Muscle layer of duodenum (tissue), 2 donors: Measurements from ENCODE around the gene PKN2.
A peak's percentile ranks its signal among the peaks of the same experiment; 100 is the strongest.

Experiments
- H3K27ac ChIP-seq: one replicate; pipeline ENCODE4 v1.7.0; 2013; ENCODE audit warnings: mild to moderate bottlenecking, low read length
- H3K27me3 ChIP-seq: one replicate; pipeline ENCODE4 v1.7.0; 2013; ENCODE audit warnings: low read depth, mild to moderate bottlenecking, control low read depth, low read length
- H3K36me3 ChIP-seq, 2 donors: one replicate each; pipeline ENCODE4 v1.7.0; 2013; ENCODE audit warnings: low read length in 2 of 2, control low read depth in 1 of 2, mild to moderate bottlenecking in 1 of 2; ENCODE audit not compliant: insufficient read depth in 2 of 2, control insufficient read depth in 1 of 2
- H3K4me1 ChIP-seq, 2 donors: one replicate each; pipeline ENCODE4 v1.7.0; 2013; ENCODE audit warnings: low read length in 2 of 2, mild to moderate bottlenecking in 2 of 2, control low read depth in 1 of 2, moderate library complexity in 1 of 2; ENCODE audit not compliant: insufficient read depth in 2 of 2, control insufficient read depth in 1 of 2
- H3K4me3 ChIP-seq, 2 donors: one replicate each; pipeline ENCODE4 v1.7.0; 2013; ENCODE audit warnings: low read length in 2 of 2, low read depth in 1 of 2, mild to moderate bottlenecking in 1 of 2
- H3K9me3 ChIP-seq, 2 donors: one replicate each; pipeline ENCODE4 v1.7.0; 2013; ENCODE audit warnings: low read length in 2 of 2, control low read depth in 1 of 2, mild to moderate bottlenecking in 1 of 2; ENCODE audit not compliant: control insufficient read depth in 1 of 2
- donor health status: healthy.

The PKN2 gene

DNA sequence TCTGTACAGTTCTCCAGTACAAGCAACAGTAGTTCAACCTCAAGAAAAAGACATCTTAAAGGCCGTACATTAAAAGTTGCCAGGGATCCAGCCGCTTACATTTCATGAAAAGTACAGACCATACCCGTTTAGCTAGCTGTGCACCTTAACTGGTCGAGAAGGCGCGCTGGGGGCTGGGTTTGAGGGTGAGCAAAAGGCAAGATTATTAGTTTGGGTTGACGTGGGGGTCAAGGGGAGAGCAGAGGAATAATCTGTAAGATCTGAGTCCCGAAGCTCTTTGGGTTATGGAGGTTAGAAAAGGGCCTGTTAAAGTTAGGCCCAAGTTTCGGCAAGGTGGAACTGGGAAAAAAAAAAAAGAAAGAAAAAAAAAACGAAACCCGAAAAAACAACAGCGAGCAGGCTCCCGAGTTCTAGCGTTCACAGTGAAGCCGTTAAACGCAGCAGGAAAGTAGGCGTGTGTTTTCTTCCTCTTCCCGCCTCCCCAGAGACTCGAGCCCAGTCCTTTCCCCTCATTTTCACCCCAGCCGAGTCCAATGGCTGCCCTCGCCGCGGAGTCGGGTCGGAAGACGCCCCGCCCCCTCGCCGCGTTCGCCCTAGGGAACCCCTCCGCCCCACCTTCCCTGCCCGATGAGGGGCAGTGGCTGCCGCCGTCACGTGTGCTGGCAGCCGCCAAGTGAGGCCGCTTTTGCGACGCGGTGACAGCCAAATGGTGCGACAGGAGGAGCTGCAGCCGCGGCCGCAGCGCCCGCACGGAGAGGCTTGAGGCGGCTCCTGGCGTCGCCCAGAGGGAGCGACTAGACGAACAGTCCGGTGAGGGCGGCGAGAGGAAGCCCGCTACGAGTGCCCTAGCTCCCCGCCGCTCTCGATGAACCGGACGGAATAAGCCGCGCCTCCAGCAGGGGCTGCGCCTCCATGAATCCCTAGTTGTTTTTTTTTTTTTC lies at the start of gene PKN2:
TSS of gene PKN2 (plus strand) at position 733 of the 941 bp plus-strand sequence. CDS start 308 bp downstream, outside the sequence.
- peak within 1 kb of the TSS; percentile 83 to 84 for H3K4me3 ChIP-seq
- peak within 1 kb of the TSS; percentile 94 for H3K27ac ChIP-seq
- H3K36me3 ChIP-seq = no peaks in the 10 kb centered on the region
- H3K4me1 ChIP-seq = peaks cover 7 to 23% of the 10 kb centered on the region in 2 donors
- H3K9me3 ChIP-seq = no peaks in the 10 kb centered on the region
- no peaks in the 10 kb centered on the region for H3K27me3 ChIP-seq

DNA sequence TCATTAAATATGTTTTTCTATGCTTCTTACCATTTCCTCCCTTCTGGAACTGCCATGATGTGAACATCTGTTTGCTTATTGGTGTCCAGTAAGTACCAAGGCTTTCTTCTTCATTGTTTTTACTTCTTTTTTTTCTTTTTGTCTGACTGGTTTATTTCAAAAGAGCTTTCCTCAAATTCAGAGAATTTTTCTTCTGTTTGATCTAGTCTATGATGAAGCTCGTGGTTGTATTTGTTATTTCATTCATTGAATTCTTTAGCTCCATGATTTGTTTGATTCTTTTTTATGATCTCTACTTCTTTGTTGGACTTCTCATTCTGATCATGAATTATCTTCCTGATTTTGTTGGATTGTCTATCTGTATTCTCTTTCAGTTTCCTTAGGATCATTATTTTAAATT lies 49.5 kb upstream of the PKN2 start:
- Histone ChIP-seq H3K4me1 (no peaks in the 10 kb centered on the region), H3K27ac (no peak overlapping the region), H3K9me3 (peaks cover 0 to 22% of the 10 kb centered on the region in 2 donors), H3K4me3 (no peak overlapping the region), H3K36me3 (no peaks in the 10 kb centered on the region), H3K27me3 (no peaks in the 10 kb centered on the region)

DNA sequence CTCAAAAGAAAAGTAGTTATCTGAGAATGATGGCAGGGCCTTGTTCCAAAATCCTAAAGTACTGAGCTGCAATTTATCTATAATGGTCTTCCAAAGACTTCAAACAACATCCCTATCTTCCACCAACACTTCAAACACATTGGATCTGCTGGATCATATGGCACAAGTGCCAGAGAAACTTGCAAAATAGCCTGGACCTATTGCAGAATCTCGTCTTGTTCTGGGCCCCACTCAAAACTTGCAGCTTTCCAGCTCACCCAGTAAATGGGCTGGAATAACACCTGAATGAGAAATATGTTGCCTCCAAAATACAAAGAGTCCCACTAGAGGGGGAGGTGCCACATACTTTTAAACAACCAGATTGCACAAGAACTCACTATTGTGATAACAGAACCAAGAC lies 44.0 kb upstream of the PKN2 start:
- Histone ChIP-seq H3K4me3 (no peak overlapping the region), H3K9me3 (peaks cover 0 to 7% of the 10 kb centered on the region in 2 donors), H3K27ac (no peak overlapping the region), H3K27me3 (no peaks in the 10 kb centered on the region), H3K36me3 (no peaks in the 10 kb centered on the region), H3K4me1 (no peaks in the 10 kb centered on the region)

DNA sequence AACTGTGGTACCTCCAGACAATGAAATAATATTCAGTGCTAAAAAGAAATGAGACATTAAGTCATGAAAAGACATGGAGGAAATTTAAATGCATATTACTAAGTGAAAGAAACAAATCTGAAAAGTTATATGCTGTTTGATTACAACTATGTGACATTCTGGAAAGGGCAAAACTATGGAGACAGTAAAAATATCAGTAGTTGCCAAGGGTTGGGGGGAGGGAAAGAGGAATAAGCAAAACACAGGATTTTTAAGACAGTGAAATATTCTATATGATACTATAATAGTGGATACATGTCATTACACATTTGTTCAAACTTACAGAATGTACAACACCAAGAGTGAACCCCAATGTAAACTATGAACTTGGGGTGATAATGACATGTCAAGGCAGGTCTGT lies 38.2 kb upstream of the PKN2 start:
- Histone ChIP-seq H3K27me3 (no peaks in the 10 kb centered on the region), H3K4me3 (no peak overlapping the region), H3K9me3 (no peaks in the 10 kb centered on the region), H3K27ac (no peak overlapping the region), H3K4me1 (no peaks in the 10 kb centered on the region), H3K36me3 (no peaks in the 10 kb centered on the region)

DNA sequence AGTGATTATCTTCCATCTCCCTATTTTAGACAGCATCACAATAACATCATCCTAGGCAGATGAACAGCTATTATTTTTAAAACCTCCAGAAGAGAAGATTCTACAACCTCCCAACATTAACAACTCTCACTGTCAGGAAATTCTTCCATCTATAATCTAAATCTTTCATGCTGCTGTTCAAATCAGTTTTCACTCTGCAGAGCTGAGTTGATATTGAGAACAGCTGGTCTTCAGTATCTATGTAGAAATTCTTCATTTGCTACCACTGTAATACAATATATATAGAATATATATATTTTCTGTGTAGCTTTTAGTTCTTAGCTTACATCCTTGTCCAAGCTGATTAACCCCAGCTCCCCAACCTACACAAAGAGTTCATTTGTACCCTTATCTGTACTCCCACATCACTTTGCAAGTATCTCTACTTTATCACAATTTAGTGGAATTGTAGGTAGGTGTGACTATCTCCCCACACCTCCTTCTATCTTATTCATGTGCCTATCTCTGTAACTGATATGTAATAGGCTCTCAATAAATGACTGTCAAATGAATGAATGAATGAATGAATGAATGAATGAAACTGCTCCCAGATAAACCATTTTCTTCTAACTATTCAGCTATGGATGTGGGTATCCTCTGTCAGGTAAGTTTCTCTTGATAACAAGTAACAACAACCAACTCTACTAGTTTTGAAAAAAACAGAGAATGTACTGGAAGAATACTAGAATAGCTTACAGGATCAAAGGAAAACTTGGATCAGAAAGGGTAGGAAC lies 37.4 kb upstream of the PKN2 start:
- H3K4me3 ChIP-seq = no peak overlapping the region
- no peak overlapping the region for H3K27ac ChIP-seq

DNA sequence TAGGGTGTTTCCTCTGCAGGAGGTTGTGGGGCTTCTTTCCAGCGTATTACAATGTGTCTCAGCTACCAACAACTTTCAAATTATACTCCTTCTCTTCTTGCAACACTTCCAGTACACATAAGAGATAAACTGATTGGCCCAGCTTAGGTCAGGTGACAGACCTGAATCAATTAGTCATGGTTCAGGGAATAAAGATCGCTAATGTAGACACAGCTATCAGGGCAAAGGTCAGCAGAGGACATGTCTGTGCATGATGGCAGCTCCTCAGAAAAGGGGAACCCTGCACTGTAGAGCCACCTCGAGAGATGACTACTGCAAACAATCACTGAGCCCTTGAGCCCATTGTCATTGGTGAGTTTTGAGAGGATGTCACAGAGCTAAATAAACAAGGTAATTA lies 36.8 kb upstream of the PKN2 start:
- Histone ChIP-seq H3K27ac (no peak overlapping the region), H3K4me1 (no peaks in the 10 kb centered on the region), H3K36me3 (no peaks in the 10 kb centered on the region), H3K9me3 (no peaks in the 10 kb centered on the region), H3K4me3 (no peak overlapping the region), H3K27me3 (no peaks in the 10 kb centered on the region)

More for the DNA sequence above, 37.4 kb upstream of the PKN2 start:
- Histone ChIP-seq H3K27me3 (no peaks in the 10 kb centered on the region), H3K4me1 (no peaks in the 10 kb centered on the region), H3K9me3 (no peaks in the 10 kb centered on the region), H3K36me3 (no peaks in the 10 kb centered on the region)

DNA sequence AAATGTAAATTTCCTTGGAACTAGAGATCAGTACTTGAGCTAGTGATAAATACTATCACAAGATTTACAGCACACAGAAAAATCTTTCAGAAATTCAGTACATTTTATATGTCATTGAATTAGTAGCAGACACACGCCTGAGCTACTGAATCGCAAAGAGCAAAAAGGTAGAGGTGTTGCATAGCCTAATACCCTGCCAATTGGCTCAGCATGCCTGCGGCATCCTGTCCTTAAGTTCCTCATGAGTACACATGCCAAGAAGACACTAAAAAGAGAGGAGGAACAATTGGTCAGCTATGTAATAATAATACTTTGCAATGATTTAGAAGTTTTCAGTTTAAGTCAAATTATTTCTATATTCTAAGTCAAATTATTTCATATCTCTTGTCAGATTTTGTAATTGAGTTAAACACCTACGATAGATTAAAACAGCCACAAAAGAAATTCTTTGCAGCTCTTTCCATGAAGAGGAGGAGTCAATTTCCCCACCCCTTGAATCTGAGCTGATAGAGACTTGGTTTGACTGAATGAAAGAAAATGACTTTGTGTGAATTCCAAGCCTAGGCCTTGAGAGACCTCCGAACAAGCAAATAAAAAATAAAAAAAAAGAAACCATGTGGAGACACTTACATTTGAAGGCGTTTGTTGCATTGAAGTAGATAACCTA lies 36.2 kb upstream of the PKN2 start:
- H3K27ac ChIP-seq = no peak overlapping the region
- H3K4me3 ChIP-seq = no peak overlapping the region
- no peaks in the 10 kb centered on the region for H3K9me3 ChIP-seq
- no peaks in the 10 kb centered on the region for H3K27me3 ChIP-seq
- H3K4me1 ChIP-seq = no peaks in the 10 kb centered on the region
- H3K36me3 ChIP-seq = no peaks in the 10 kb centered on the region

DNA sequence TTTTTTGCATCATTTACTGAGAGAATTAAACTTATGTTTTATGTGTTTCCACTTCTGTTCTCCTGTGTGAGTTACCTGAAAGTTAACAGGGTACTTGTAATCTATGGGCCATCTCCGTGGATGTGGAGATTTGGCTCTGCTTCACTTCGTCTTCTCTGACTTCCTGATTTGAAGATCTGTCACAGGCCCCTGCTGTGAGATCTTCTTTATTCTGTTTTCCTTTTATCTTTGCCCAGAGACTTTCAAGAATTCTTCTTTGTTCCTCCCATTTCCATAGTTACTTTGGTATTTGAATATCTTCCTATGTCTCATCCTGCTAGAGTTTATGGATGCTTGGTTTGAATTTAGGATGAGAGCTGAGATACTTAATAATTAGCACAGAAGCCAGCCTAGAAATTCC lies 35.4 kb upstream of the PKN2 start:
- Histone ChIP-seq H3K9me3 (no peaks in the 10 kb centered on the region), H3K4me3 (no peak overlapping the region), H3K4me1 (no peaks in the 10 kb centered on the region), H3K36me3 (no peaks in the 10 kb centered on the region), H3K27me3 (no peaks in the 10 kb centered on the region), H3K27ac (no peak overlapping the region)

DNA sequence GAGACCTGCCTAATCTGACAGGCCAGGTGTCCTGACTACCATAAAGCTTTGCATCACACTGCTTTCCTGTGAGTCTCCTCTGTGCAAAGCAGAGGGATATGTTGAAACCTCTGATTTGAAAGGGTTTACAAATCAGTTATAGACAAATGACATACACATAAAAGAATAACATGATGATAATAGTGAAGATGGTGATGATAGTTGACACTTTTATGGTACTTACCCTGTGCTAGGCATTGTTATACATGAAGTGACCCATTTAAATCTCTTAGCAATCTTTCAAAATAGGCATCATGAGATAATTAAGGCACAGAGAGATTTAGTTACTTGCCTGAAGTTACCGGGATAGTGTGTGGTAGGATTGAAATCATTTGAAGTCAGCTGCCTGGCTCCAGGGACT lies 34.1 kb upstream of the PKN2 start:
- Histone ChIP-seq H3K4me3 (no peak overlapping the region), H3K27me3 (no peaks in the 10 kb centered on the region), H3K27ac (no peak overlapping the region), H3K4me1 (no peaks in the 10 kb centered on the region), H3K9me3 (no peaks in the 10 kb centered on the region), H3K36me3 (no peaks in the 10 kb centered on the region)

DNA sequence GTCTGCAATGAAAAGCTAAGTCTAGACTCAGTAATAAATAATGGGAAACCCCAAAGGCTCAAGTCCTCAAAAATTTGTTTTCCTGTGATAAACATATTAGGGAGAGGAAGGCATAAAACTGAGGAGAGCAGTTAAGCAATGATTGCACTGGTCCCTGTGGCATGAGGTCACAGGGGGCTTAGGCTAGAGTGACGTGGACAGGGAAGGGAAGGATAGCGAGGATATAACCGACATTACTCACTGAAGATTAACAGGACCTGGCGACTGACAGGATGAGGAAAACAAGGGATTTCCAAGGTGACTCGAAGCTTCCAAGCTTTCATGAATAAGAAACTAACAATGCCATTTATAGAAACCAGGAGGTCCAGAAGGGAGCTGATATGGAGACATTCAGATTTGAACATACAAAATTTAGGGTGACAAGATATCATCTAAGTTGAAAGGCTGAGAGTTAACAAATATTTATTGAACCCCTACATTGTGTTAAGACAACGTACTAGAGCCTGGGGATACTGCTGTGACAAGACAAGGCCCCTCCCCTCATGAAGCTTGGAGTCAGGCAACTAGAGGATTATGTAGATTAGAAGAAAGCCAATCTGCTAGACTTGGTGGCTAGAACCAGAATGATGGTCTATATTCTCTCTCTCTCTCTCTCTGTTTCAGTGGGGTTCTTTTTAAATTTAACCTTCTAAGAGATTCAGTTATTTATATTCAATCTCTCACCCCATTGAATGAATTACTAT lies 33.2 kb upstream of the PKN2 start:
- Histone ChIP-seq H3K27ac (no peak overlapping the region), H3K36me3 (no peaks in the 10 kb centered on the region), H3K9me3 (no peaks in the 10 kb centered on the region), H3K27me3 (no peaks in the 10 kb centered on the region), H3K4me3 (no peak overlapping the region), H3K4me1 (no peaks in the 10 kb centered on the region)
